Nucleus accumbens (tissue), 56 donors: ENCODE data around the gene SLC10A7.

Experiments used
- DNase-seq, 56 donors: peaks; one replicate each; lab custom pipeline; 2025; lab: John Stamatoyannopoulos, UW

Gene SLC10A7

GRCh38 chr4:146443525-146443924 lies 78.2 kb downstream of the SLC10A7 start:
- DNase-seq, result no peak

- no peak for DNase-seq
Observed at GRCh38 chr4:146442801-146443200, 78.9 kb downstream of the SLC10A7 start.

- DNase-seq, result no peak
Observed at GRCh38 chr4:146439999-146440398, 81.7 kb downstream of the SLC10A7 start.

- no peak for DNase-seq
Observed at GRCh38 chr4:146439437-146439836, 82.3 kb downstream of the SLC10A7 start.

GRCh38 chr4:146437778-146438177 lies 84.0 kb downstream of the SLC10A7 start:
- DNase-seq, result no peak

- no peak for DNase-seq
Observed at GRCh38 chr4:146436423-146437162, 85.1 kb downstream of the SLC10A7 start.

GRCh38 chr4:146435962-146436361 lies 85.8 kb downstream of the SLC10A7 start:
- DNase-seq, result no peak

GRCh38 chr4:146432065-146432464 lies 89.7 kb downstream of the SLC10A7 start:
- DNase-seq, result no peak

GRCh38 chr4:146428298-146428697 lies 93.4 kb downstream of the SLC10A7 start:
- DNase-seq, result no peak

GRCh38 chr4:146417822-146418221 lies 103.9 kb downstream of the SLC10A7 start:
- DNase-seq, result no peak

- no peak for DNase-seq
Observed at GRCh38 chr4:146415829-146416228, 105.9 kb downstream of the SLC10A7 start.

- no peak for DNase-seq
Observed at GRCh38 chr4:146407669-146408084, 114.1 kb downstream of the SLC10A7 start.

GRCh38 chr4:146407257-146407656 lies 114.5 kb downstream of the SLC10A7 start:
- no peak for DNase-seq

GRCh38 chr4:146401274-146401673 lies 120.5 kb downstream of the SLC10A7 start:
- DNase-seq, result no peak

- DNase-seq, result no peak
Observed at GRCh38 chr4:146398896-146399445, 122.8 kb downstream of the SLC10A7 start.

GRCh38 chr4:146398404-146398803 lies 123.3 kb downstream of the SLC10A7 start:
- DNase-seq, result no peak

GRCh38 chr4:146389561-146389960 lies 132.2 kb downstream of the SLC10A7 start:
- DNase-seq, result no peak

- no peak for DNase-seq
Observed at GRCh38 chr4:146382194-146382593, 139.5 kb downstream of the SLC10A7 start.

GRCh38 chr4:146381263-146381872 lies 140.4 kb downstream of the SLC10A7 start:
- DNase-seq, result no peak

GRCh38 chr4:146379744-146380143 lies 142.0 kb downstream of the SLC10A7 start:
- DNase-seq, result no peak

- no peak for DNase-seq
Observed at GRCh38 chr4:146371812-146372211, 149.9 kb downstream of the SLC10A7 start.

GRCh38 chr4:146370841-146371240 lies 150.9 kb downstream of the SLC10A7 start:
- no peak for DNase-seq
